ENCODE results near the gene MEGF11.

GRCh38 chr15:66014022-66014421, 239.5 kb downstream of the MEGF11 start:
- TF ChIP-seq ZNF274 (IDR thresholded peaks at IDR 0.05; ENCODE audit: low read depth, low read length) (no peak), SUZ12 (IDR thresholded peaks at IDR 0.05; ENCODE audit: extremely low read depth, insufficient read depth, insufficient read length) (no peak)
